ENCODE data around the gene CAP2. TPM values are rescaled to one million over a fixed set of nuclear protein-coding genes. Genes with fewer than 3 reads are reported as not detected.

Gene CAP2
- total and polyA plus RNA-seq, 9 of the 15 experiments (the other 6 are each of a cell fraction or from before 2014, with no cell fraction given) = not detected

- no peak for TF ChIP-seq HNRNPK (IDR thresholded peaks at IDR 0.05; ENCODE audit: low read depth, low read length, poor library complexity, severe bottlenecking)
- TF ChIP-seq, protein P1, sequence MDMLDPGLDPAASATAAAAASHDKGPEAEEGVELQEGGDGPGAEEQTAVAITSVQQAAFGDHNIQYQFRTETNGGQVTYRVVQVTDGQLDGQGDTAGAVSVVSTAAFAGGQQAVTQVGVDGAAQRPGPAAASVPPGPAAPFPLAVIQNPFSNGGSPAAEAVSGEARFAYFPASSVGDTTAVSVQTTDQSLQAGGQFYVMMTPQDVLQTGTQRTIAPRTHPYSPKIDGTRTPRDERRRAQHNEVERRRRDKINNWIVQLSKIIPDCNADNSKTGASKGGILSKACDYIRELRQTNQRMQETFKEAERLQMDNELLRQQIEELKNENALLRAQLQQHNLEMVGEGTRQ (CRISPR knock-in tag; IDR thresholded peaks at IDR 0.05) = no peak
Measured at GRCh38 chr6:17457405-17457804, 64.0 kb downstream of the CAP2 start (continued).

- no peak for FAIRE-seq
- peaks cover 0 to 13% of the 10 kb centered on the region in 2 experiments; a peak in 3 of 5 replicates for H3K4me1 ChIP-seq (replicated peaks in 1 of 2; ENCODE audit: control insufficient read depth in 2 of 2, insufficient read depth in 2 of 2, low read length in 2 of 2)
- no peaks in the 10 kb centered on the region for H3K9me1 ChIP-seq (ENCODE audit: control insufficient read depth, insufficient read depth, low read length)
- WGBS (ENCODE audit: insufficient coverage, low coverage, missing lambda C conversion rate) = 0% methylated on average over 3 of the region's 3 CpGs
- no peak for ATAC-seq
- H3K27ac ChIP-seq (ENCODE audit: extremely low read depth, low read depth, low read length) = no peak overlapping the region
- H3K9me3 ChIP-seq (replicated peaks; ENCODE audit: control insufficient read depth, insufficient read depth, low read depth, low read length) = no peaks in the 10 kb centered on the region
- no peak overlapping the region for H3K9ac ChIP-seq (ENCODE audit: insufficient read depth in 1 of 2, low read depth in 2 of 2, low read length in 2 of 2)
- in situ Hi-C loops (cut with MboI) (no loop called here), intact Hi-C loops (cut with micrococcal nuclease) (no loop called here)
- no TSS peak for BruUV-seq (replicated peaks)
- no peaks in the 10 kb centered on the region for H3K36me3 ChIP-seq (ENCODE audit: control insufficient read depth, insufficient read depth, low read length)
- H3K4me2 ChIP-seq (ENCODE audit: insufficient read depth, low read length) = no peak overlapping the region
- no peaks in the 10 kb centered on the region for H3K79me2 ChIP-seq (ENCODE audit: control insufficient read depth, insufficient read depth, low read length)
- H2AFZ ChIP-seq (ENCODE audit: low read depth, low read length) = no peak overlapping the region
- H3K27me3 ChIP-seq (ENCODE audit: control insufficient read depth in 2 of 2, insufficient read depth in 2 of 2, low read length in 2 of 2) = peaks cover 8 to 33% of the 10 kb centered on the region in 2 experiments; a peak in 4 of 5 replicates
- DNase-seq (ENCODE audit: extremely low read depth in 1 of 4, low spot score in 3 of 4) = no peak
- CTCF ChIA-PET (ENCODE audit: low intra/inter-chr PET ratio) = no interaction called here
- H4K20me1 ChIP-seq (replicated peaks; ENCODE audit: control insufficient read depth, insufficient read depth, low read length) = no peaks in the 10 kb centered on the region
- POLR2A ChIA-PET = no interaction called here
- no peak overlapping the region for H3K4me3 ChIP-seq
- TF ChIP-seq TCFL5 (CRISPR knock-in tag; conservative IDR thresholded peaks at IDR 0.05) (no peak), NR2C1 (IDR thresholded peaks at IDR 0.05) (no peak), NR2C1 (tag; IDR thresholded peaks at IDR 0.05) (no peak), HMG20A (CRISPR knock-in tag; conservative IDR thresholded peaks at IDR 0.05) (no peak)
- TF ChIP-seq, protein P2, sequence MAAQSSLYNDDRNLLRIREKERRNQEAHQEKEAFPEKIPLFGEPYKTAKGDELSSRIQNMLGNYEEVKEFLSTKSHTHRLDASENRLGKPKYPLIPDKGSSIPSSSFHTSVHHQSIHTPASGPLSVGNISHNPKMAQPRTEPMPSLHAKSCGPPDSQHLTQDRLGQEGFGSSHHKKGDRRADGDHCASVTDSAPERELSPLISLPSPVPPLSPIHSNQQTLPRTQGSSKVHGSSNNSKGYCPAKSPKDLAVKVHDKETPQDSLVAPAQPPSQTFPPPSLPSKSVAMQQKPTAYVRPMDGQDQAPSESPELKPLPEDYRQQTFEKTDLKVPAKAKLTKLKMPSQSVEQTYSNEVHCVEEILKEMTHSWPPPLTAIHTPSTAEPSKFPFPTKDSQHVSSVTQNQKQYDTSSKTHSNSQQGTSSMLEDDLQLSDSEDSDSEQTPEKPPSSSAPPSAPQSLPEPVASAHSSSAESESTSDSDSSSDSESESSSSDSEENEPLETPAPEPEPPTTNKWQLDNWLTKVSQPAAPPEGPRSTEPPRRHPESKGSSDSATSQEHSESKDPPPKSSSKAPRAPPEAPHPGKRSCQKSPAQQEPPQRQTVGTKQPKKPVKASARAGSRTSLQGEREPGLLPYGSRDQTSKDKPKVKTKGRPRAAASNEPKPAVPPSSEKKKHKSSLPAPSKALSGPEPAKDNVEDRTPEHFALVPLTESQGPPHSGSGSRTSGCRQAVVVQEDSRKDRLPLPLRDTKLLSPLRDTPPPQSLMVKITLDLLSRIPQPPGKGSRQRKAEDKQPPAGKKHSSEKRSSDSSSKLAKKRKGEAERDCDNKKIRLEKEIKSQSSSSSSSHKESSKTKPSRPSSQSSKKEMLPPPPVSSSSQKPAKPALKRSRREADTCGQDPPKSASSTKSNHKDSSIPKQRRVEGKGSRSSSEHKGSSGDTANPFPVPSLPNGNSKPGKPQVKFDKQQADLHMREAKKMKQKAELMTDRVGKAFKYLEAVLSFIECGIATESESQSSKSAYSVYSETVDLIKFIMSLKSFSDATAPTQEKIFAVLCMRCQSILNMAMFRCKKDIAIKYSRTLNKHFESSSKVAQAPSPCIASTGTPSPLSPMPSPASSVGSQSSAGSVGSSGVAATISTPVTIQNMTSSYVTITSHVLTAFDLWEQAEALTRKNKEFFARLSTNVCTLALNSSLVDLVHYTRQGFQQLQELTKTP (IDR thresholded peaks at IDR 0.05; ENCODE audit: low read depth in 1 of 2, partially characterized antibody in 2 of 2) = no peak
Measured at GRCh38 chr6:17457956-17458355, 64.6 kb downstream of the CAP2 start.
